Subcutaneous adipose tissue (tissue), 4 donors: Measurements from ENCODE around the gene PPP2R2D. TPM values are rescaled to one million over a fixed set of nuclear protein-coding genes. Genes with fewer than 3 reads are reported as not detected.

Experiments used
- total RNA-seq, 4 donors: library from RNA; depleted of rRNA; stranded (reverse); fragments of >200 nt; gene quantifications; one replicate each; pipeline ENCODE4 v1.1.0, GENCODE V29; 2016
- TF ChIP-seq, protein P1 (sequence below): fragments of 450-650 bp; IDR thresholded peaks from one replicate; pipeline ENCODE4 v1.5.1; 2016; ENCODE audit warnings: low read depth, mild to moderate bottlenecking, control low read depth, antibody characterized with exemption, moderate library complexity

Gene PPP2R2D
- total RNA-seq, 4 donors from 2014 or later: 27.5 to 41.4 (median 29.5) TPM

DNA sequence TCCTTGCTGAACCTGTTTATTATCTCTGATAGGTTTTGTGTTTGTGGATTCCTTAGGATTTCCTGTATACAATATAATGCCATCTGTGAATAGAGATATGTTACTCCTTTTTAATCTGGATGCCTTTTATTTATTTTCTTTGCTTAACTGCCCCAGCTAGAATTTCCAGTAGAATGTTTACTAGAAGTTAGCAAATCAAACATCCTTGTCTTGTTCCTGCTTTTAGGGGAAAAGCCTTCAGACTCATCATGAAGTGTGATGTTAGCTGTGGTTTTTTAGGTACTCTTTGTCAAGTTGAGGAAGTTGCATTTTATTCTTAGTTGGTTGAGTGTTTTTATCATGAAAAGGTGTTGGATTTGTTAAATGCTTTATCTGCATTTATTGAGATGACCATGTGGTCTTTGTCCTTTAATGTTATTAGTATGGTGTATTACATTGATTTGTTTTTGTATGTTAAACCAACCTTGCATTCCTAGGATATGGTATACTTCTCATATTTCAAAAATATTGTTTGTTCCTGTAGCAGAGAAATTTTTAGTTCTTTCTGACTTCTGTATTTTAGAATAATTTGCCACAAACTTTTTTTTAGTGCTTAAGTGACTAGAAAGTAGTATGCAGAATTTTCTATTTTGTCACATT is 24.3 kb downstream of the PPP2R2D start:
- TF ChIP-seq, protein P1, sequence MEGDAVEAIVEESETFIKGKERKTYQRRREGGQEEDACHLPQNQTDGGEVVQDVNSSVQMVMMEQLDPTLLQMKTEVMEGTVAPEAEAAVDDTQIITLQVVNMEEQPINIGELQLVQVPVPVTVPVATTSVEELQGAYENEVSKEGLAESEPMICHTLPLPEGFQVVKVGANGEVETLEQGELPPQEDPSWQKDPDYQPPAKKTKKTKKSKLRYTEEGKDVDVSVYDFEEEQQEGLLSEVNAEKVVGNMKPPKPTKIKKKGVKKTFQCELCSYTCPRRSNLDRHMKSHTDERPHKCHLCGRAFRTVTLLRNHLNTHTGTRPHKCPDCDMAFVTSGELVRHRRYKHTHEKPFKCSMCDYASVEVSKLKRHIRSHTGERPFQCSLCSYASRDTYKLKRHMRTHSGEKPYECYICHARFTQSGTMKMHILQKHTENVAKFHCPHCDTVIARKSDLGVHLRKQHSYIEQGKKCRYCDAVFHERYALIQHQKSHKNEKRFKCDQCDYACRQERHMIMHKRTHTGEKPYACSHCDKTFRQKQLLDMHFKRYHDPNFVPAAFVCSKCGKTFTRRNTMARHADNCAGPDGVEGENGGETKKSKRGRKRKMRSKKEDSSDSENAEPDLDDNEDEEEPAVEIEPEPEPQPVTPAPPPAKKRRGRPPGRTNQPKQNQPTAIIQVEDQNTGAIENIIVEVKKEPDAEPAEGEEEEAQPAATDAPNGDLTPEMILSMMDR: no peak

DNA sequence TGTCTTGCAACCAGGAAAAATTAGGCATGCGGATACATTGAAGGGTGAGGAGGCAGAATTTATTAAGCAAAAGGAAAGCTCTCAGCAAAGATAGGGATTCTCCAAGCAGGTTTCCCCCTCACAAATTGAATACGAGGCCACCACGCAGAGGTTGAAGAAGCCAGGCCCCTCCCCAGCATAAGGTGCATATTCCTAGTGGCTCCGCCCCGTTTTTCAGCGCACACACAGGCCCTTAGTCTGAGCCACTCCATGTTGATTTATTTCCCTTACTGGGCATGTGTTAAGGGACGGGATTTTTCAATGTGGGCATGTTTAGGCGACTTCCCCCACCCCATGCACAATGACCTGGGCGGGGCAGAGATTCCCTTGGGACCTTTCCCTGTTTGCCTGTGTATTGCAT is 24.9 kb downstream of the PPP2R2D start:
- TF ChIP-seq, protein P1: no peak

DNA sequence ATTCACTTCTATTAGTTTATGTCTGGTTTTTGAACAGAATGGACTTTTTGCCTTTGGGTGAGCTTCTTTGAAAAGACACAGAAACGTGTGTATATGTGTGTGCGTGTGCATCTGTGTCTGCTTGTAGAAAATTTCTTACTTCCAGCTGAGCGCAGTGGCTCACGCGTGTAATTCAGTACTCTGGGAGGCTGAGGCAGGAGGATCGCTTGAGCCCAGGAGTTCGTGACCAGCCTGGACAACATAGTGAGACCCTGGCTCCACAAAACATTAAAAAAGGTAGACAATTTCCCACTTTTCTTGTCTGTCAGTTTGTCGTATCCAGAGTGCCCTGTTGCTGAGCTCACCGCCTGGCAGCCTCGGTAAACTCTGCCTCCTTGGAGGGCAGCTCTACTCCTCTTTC is 25.4 kb downstream of the PPP2R2D start:
- TF ChIP-seq, protein P1: no peak

DNA sequence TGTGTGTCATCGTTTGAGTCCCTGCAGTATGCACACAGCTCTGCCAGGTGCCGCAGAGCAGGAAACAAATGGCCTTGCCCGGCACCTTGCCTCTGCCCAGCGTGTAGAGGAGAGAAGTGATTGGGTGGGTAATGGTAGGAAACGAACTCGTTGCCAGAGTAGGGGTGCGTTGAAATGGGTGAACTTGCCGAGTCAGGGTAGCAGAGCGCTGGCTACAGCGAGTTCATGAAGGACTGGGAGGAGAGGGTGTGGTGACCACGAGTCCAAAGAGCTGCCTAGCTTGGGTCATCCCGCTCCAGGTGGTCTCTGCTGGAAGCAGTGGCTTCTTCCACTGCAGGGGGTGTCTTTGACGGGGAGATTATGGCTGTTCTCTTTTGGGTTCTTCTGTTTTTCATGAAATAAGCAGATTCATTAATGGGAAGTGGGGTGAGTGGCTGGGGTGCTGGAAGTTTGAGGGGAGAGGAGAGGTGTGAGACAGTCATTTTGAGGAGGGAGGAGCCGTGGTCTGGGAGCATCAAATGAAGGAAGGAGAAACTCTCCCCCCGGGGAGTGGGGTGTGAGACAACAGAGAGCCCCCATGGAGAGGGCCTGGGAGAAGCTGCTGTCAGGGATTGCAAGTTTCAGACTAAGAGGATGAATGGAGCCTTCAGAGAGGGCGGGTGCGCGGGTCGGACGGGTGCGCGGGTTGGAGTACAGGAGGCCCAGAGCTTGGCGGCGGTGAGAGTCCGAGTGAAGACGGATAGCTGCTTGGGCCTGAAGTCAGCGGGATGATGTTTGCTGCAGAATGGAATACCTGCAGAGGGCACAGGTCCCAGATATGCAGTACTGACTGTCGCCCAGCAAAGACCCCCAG is 26.2 kb downstream of the PPP2R2D start:
- TF ChIP-seq, protein P1: no peak

DNA sequence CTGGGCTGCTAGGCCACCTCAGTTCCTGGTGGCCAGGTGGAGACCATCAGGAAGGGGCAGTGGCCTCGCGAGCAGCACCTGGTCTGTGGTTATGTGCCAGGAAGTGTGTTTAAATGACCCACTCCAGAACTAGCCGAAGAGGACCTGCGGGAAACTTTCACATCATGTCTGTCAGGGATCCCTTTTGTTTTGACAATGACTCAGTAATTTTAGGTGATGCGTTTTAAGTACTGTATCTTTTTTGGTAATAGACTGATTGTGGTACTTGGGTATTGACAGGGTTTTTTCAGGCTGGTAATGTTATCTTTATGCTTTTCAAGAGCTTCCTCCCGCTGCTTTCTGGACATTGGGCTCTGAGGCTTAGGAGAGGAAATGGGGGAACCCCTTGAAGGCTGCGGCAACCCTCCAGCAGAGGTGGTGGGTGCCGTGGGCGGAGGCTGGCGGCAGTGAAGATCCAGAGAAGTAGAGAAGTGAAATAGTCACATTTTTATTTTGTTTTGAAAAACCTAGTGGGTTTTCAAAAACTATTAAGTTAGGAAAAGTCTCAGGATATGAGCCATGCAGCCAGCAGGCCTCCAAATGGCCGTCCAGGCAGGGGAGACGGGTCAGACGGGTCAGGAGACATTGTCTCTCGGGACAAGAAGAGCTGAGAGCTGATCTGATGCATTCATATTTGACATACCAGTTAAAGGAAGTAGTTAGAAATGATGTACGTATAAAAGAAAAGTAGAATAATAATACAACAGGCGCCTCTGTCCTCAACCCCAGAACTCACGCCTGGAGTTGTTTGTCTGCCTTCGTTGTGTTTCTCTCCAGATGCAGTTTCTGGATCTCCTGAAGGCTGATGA is 27.7 kb downstream of the PPP2R2D start:
- TF ChIP-seq, protein P1: no peak

DNA sequence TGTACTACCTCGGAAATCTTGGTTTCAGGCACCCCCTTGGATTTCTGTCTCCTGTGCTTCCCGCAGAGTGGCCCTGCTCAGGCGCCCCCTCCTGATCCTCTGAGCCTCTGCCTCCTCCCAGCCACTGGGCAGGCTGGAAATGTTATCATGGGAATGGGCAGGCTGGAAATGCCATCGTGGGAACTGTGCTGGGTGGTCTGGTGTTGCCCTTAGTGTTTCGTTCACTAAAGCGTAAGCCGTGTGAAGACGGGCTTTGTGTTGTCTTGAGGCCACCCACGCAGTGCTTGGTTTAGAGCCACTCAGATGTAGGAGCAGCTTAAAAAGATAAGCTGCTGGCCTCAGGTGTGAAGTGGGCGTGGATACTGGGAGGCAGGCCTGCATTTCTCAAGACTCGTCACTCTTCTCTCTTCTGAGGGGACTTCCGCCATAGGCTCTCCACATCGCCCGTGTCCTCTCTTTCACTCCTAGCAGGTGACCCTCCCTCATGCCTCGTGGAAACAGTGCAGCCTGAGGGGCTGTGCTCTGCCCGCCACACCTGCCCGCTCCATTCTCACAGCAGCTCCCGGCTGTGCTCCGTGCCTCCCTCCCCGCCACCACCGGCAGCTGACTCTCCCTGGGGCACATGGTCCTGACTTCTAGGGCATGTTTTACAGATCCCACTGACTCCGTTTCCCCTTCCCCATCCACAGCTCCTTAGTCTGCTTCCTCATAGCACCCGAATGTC is 28.5 kb downstream of the PPP2R2D start:
- TF ChIP-seq, protein P1: no peak
